Testis (tissue), 2 donors: ENCODE measurements around the gene SOWAHC.

Experiments
- CTCF ChIP-seq, 3 experiments: fragments of 450-650 bp in 2 of 3; fragments of 200-600 bp in 1 of 3; sonication (generic) in 1 of 3; IDR thresholded peaks; one replicate each; pipeline ENCODE4 v1.5.1; 2016 to 2019; ENCODE audit warnings: antibody characterized with exemption in 3 of 3, mild to moderate bottlenecking in 2 of 3, moderate library complexity in 1 of 3
- POLR2A ChIP-seq: fragments of 450-650 bp; IDR thresholded peaks from one replicate; pipeline ENCODE4 v1.6.1; 2017; ENCODE audit warnings: antibody characterized with exemption, mild to moderate bottlenecking, moderate library complexity

DNA sequence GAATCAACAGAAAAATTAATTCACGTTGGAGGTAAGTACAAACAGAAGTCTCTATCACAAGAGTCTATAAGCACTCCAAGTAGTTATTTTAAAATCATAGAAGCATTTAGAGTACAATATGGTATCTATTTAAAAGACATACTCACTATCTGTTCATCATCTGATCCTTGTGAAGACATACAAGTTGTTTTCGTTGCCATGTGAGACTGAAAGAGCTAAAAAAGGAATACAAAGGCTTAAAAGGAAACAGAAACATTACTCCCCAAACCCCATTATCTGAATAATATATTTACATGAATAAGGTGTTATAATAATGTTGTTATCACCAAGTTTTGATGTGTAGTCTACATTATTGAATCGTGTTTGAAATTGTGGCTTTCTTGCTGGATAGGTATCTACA lies 21.3 kb upstream of the SOWAHC start:
- TF ChIP-seq CTCF (IDR thresholded peaks at IDR 0.05): no peak
- TF ChIP-seq POLR2A: no peak
